22Rv1 (cell line): ENCODE results near the gene RNU6-7.

Experiments used
- CTCF ChIP-seq: fragments of 450-650 bp; IDR thresholded peaks from 2 replicates; pipeline ENCODE4 v1.5.1; 2017; ENCODE audit warnings: mild to moderate bottlenecking
- ZFX ChIP-seq: fragments of 450-650 bp; IDR thresholded peaks from 2 replicates; pipeline ENCODE4 v1.6.1; 2017; ENCODE audit warnings: antibody characterized with exemption, borderline replicate concordance

DNA sequence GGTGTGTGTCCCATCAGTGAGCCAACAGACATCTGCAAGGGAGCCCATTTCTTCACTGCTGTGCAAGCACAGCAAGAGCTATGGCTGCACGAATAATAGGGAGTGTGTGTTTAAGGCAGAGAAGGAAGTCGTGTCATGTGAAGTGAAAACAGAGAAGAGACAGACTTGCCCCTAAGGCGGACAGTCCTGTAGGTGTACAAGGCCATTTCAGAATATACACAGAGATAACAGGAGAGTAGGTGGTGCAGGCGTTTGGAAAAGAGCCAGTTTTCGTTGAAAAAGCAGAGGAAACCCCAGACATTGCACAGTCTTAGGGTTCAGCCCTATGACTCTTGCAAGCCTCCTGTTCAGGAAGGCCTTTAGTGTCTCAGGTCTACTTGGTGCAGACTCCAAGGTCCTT is 47.5 kb downstream of the RNU6-7 start:
- no peak for TF ChIP-seq ZFX
- no peak for TF ChIP-seq CTCF
